Esophagus squamous epithelium (tissue), 4 donors: ENCODE results near the gene MOGAT3.

Experiments
- CTCF ChIP-seq, 6 experiments: fragments of 450-650 bp in 4 of 6; fragments of 200-600 bp in 2 of 6; sonication (generic) in 2 of 6; IDR thresholded peaks; one replicate each; pipeline ENCODE4 v1.5.1; 2016 to 2019; ENCODE audit warnings: antibody characterized with exemption in 6 of 6, mild to moderate bottlenecking in 4 of 6, moderate library complexity in 4 of 6
- POLR2A ChIP-seq, 4 donors: fragments of 450-650 bp; IDR thresholded peaks; one replicate each; pipeline ENCODE4 v1.6.1; 2017; ENCODE audit warnings: antibody characterized with exemption in 4 of 4, mild to moderate bottlenecking in 4 of 4, moderate library complexity in 3 of 4

GRCh38 chr7:101218236-101219125 lies 17.6 kb upstream of the MOGAT3 start:
- no peak for TF ChIP-seq POLR2A (IDR thresholded peaks at IDR 0.05)
- no peak for TF ChIP-seq CTCF (IDR thresholded peaks at IDR 0.05)
